ENCODE results near the gene TIMM9.

GRCh38 chr14:58439476-58439875, 12.1 kb upstream of the TIMM9 start:
- TF ChIP-seq CTCF (IDR thresholded peaks at IDR 0.05; ENCODE audit: low read depth, low read length, poor library complexity, severe bottlenecking) (no peak), EZH2phosphoT487 (IDR thresholded peaks at IDR 0.05; ENCODE audit: borderline replicate concordance, low read length) (no peak)

All from DOHH2 (cell line).